Esophagus squamous epithelium (tissue), 5 donors: Measurements from ENCODE around the gene TPSD1. TPM values are rescaled to one million over a fixed set of nuclear protein-coding genes. Genes with fewer than 3 reads are reported as not detected.

Experiments used
- DNase-seq: peaks from one replicate; lab custom pipeline; 2025; lab: John Stamatoyannopoulos, UW
- H3K27ac ChIP-seq, 4 donors: fragments of 200-600 bp; sonication (generic); one replicate each; pipeline ENCODE4 v1.5.1; 2016 to 2019; ENCODE audit warnings: mild to moderate bottlenecking in 1 of 4
- H3K27me3 ChIP-seq, 4 donors: fragments of 200-600 bp; sonication (generic); 1 replicate in 3 of 4; 2 replicates in 1 of 4; pipeline versions ENCODE4 v1.5.1 to v1.6.0; 2017 to 2021; ENCODE audit warnings: antibody characterized with exemption in 1 of 4
- H3K36me3 ChIP-seq, 3 donors: fragments of 200-600 bp; sonication (generic); one replicate each; pipeline ENCODE4 v1.5.1; 2016 to 2019
- H3K4me1 ChIP-seq, 3 donors: fragments of 200-600 bp; sonication (generic); one replicate each; pipeline ENCODE4 v1.5.1; 2017 to 2019
- H3K4me3 ChIP-seq, 4 donors: fragments of 200-600 bp; sonication (generic); 1 replicate in 3 of 4; 2 replicates in 1 of 4; pipeline ENCODE4 v1.5.1; 2016 to 2019; ENCODE audit warnings: mild to moderate bottlenecking in 2 of 4, moderate library complexity in 1 of 4
- H3K9me3 ChIP-seq, 3 donors: fragments of 200-600 bp; sonication (generic); one replicate each; pipeline ENCODE4 v1.5.1; 2016 to 2019
- CTCF ChIP-seq, 6 experiments: fragments of 450-650 bp in 4 of 6; fragments of 200-600 bp in 2 of 6; sonication (generic) in 2 of 6; IDR thresholded peaks; one replicate each; pipeline ENCODE4 v1.5.1; 2016 to 2019; ENCODE audit warnings: antibody characterized with exemption in 6 of 6, mild to moderate bottlenecking in 4 of 6, moderate library complexity in 4 of 6
- POLR2A ChIP-seq, 4 donors: fragments of 450-650 bp; IDR thresholded peaks; one replicate each; pipeline ENCODE4 v1.6.1; 2017; ENCODE audit warnings: antibody characterized with exemption in 4 of 4, mild to moderate bottlenecking in 4 of 4, moderate library complexity in 3 of 4
- WGBS, 2 donors: methylation state at CpG; one replicate each; pipeline ENCODE4 v1.1.5; 2018; 5-methylcytosine and 5-hydroxymethylcytosine counted together
- intact Hi-C: fragments of 100-400 bp; cut with DNase I; formaldehyde crosslinking; loops from one replicate; pipeline ENCODE4 v1.15.0; 2022
- total RNA-seq, 4 donors: library from RNA; depleted of rRNA; stranded (reverse); fragments of >200 nt; gene quantifications; one replicate each; pipeline ENCODE4 v1.1.0, GENCODE V29; 2016
- donor health status: DM: yes; HTN: yes; CAD: no.

TPSD1 gene
- total RNA-seq, 4 donors from 2014 or later = 0.91 to 5.9 TPM; not detected in 2

GRCh38 chr16:1279081-1279944 lies 23.4 kb downstream of the TPSD1 start:
- no peaks in the 10 kb centered on the region for H3K4me1 ChIP-seq
- no peak overlapping the region for H3K4me3 ChIP-seq
- DNase-seq = no peak
- H3K27me3 ChIP-seq = peaks cover 0 to 93% (median 0%) of the 10 kb centered on the region in 4 donors
- H3K9me3 ChIP-seq = no peaks in the 10 kb centered on the region
- intact Hi-C loops = no loop called here
- no peaks in the 10 kb centered on the region for H3K36me3 ChIP-seq
- TF ChIP-seq CTCF (IDR thresholded peaks at IDR 0.05) (no peak), POLR2A (IDR thresholded peaks at IDR 0.05) (no peak)
- no peak overlapping the region for H3K27ac ChIP-seq
- WGBS, 2 donors = 64 to 75% methylated on average over 8 to 14 of the region's 30 CpGs

- Histone ChIP-seq H3K4me3 (no peak overlapping the region), H3K27ac (no peak overlapping the region), H3K9me3 (no peaks in the 10 kb centered on the region), H3K36me3 (no peaks in the 10 kb centered on the region), H3K27me3 (peaks cover 0 to 92% (median 0%) of the 10 kb centered on the region in 4 donors), H3K4me1 (no peaks in the 10 kb centered on the region)
- no peak for TF ChIP-seq POLR2A (IDR thresholded peaks at IDR 0.05)
- TF ChIP-seq CTCF (IDR thresholded peaks at IDR 0.05) = no peak
- no peak for DNase-seq
- intact Hi-C loops = no loop called here
- 52 to 60% methylated on average over 1 to 4 of the region's 29 CpGs for WGBS, 2 donors
These were observed 24.2 kb downstream of the TPSD1 start for GRCh38 chr16:1279945-1280589.

GRCh38 chr16:1280783-1281182 lies 24.9 kb downstream of the TPSD1 start:
- Histone ChIP-seq H3K9me3 (no peaks in the 10 kb centered on the region), H3K27me3 (peaks cover 0 to 92% (median 0%) of the 10 kb centered on the region in 4 donors), H3K36me3 (no peaks in the 10 kb centered on the region), H3K4me1 (no peaks in the 10 kb centered on the region), H3K4me3 (no peak overlapping the region), H3K27ac (no peak overlapping the region)
- WGBS, 2 donors = 59 to 69% methylated on average over 5 to 8 of the region's 8 CpGs
- TF ChIP-seq CTCF (IDR thresholded peaks at IDR 0.05) (no peak), POLR2A (IDR thresholded peaks at IDR 0.05) (no peak)
- intact Hi-C loops = no loop called here
- DNase-seq = no peak

GRCh38 chr16:1281517-1281916 lies 25.6 kb downstream of the TPSD1 start:
- no peak overlapping the region for H3K27ac ChIP-seq
- H3K27me3 ChIP-seq = peaks cover 0 to 92% (median 0%) of the 10 kb centered on the region in 4 donors
- no peaks in the 10 kb centered on the region for H3K9me3 ChIP-seq
- H3K4me3 ChIP-seq = no peak overlapping the region
- H3K36me3 ChIP-seq = no peaks in the 10 kb centered on the region
- 71 to 75% methylated on average over 10 to 14 of the region's 16 CpGs for WGBS, 2 donors
- intact Hi-C loops = no loop called here
- no peak for DNase-seq
- no peaks in the 10 kb centered on the region for H3K4me1 ChIP-seq
- no peak for TF ChIP-seq CTCF (IDR thresholded peaks at IDR 0.05)
- no peak for TF ChIP-seq POLR2A (IDR thresholded peaks at IDR 0.05)
